Measurements from ENCODE around the gene CERS3. TPM values are rescaled to one million over a fixed set of nuclear protein-coding genes. Genes with fewer than 3 reads are reported as not detected.

Gene CERS3
- total RNA-seq, 1 experiment from 2014 or later = 0.11 TPM

- H4K20me1 ChIP-seq (ENCODE audit: low read length) = no peaks in the 10 kb centered on the region
- no peaks in the 10 kb centered on the region for H3K79me2 ChIP-seq (ENCODE audit: low read length)
- H3K27ac ChIP-seq (ENCODE audit: low read length) = no peak overlapping the region
- no peak overlapping the region for H2AFZ ChIP-seq (ENCODE audit: low read length)
- ATAC-seq (no peak), DNase-seq (no peak)
- H3K9me3 ChIP-seq (ENCODE audit: low read length) = no peaks in the 10 kb centered on the region
- no peaks in the 10 kb centered on the region for H3K36me3 ChIP-seq (ENCODE audit: low read depth, low read length)
- no peak overlapping the region for H3K4me2 ChIP-seq (ENCODE audit: low read length)
- no peak overlapping the region for H3K4me3 ChIP-seq (ENCODE audit: low read length)
- H3K4me1 ChIP-seq (ENCODE audit: insufficient read depth, low read length) = no peaks in the 10 kb centered on the region
- peaks cover 44% of the 10 kb centered on the region for H3K27me3 ChIP-seq (ENCODE audit: low read length)
- ChIA-PET POLR2A (ENCODE audit: unreplicated experiment) (no interaction called here), CTCF (no interaction called here)
- BruUV-seq (replicated peaks) = no TSS peak
- H3K9me2 ChIP-seq (replicated peaks; ENCODE audit: low read length) = no peaks in the 10 kb centered on the region
- TF ChIP-seq CTCF (conservative IDR thresholded peaks at IDR 0.05; ENCODE audit: low read depth, low read length) (no peak), EZH2 (IDR thresholded peaks at IDR 0.05; ENCODE audit: low read length, unreplicated experiment) (no peak), EZH2phosphoT487 (IDR thresholded peaks at IDR 0.05; ENCODE audit: borderline replicate concordance, low read length) (no peak)
- intact Hi-C loops (cut with micrococcal nuclease) = no loop called here
- no peaks in the 10 kb centered on the region for H3F3A ChIP-seq (ENCODE audit: low read length, unreplicated experiment)
- H3K9ac ChIP-seq (ENCODE audit: low read length) = no peak overlapping the region
Observed at GRCh38 chr15:100471933-100472332, 56.8 kb downstream of the CERS3 start.

- no peak for ATAC-seq
- no peak for DNase-seq
- H3K4me1 ChIP-seq (ENCODE audit: insufficient read depth, low read length) = no peaks in the 10 kb centered on the region
- H3K9ac ChIP-seq (ENCODE audit: low read length) = no peak overlapping the region
- H3K79me2 ChIP-seq (ENCODE audit: low read length) = no peaks in the 10 kb centered on the region
- no peak overlapping the region for H3K27ac ChIP-seq (ENCODE audit: low read length)
- CTCF ChIA-PET = no interaction called here
- H3K36me3 ChIP-seq (ENCODE audit: low read depth, low read length) = no peaks in the 10 kb centered on the region
- no peak overlapping the region for H2AFZ ChIP-seq (ENCODE audit: low read length)
- H3K27me3 ChIP-seq (ENCODE audit: low read length) = peaks cover 37% of the 10 kb centered on the region
- no peak for TF ChIP-seq EZH2phosphoT487 (IDR thresholded peaks at IDR 0.05; ENCODE audit: borderline replicate concordance, low read length)
- no peak for TF ChIP-seq CTCF (conservative IDR thresholded peaks at IDR 0.05; ENCODE audit: low read depth, low read length)
- TF ChIP-seq EZH2 (IDR thresholded peaks at IDR 0.05; ENCODE audit: low read length, unreplicated experiment) = no peak
- POLR2A ChIA-PET (ENCODE audit: unreplicated experiment) = no interaction called here
- intact Hi-C loops (cut with micrococcal nuclease) = no loop called here
- H3F3A ChIP-seq (ENCODE audit: low read length, unreplicated experiment) = no peaks in the 10 kb centered on the region
- H3K9me3 ChIP-seq (ENCODE audit: low read length) = no peaks in the 10 kb centered on the region
- H3K4me3 ChIP-seq (ENCODE audit: low read length) = no peak overlapping the region
- no peak overlapping the region for H3K4me2 ChIP-seq (ENCODE audit: low read length)
- H3K9me2 ChIP-seq (replicated peaks; ENCODE audit: low read length) = no peaks in the 10 kb centered on the region
- no TSS peak for BruUV-seq (replicated peaks)
- H4K20me1 ChIP-seq (ENCODE audit: low read length) = no peaks in the 10 kb centered on the region
Observed at GRCh38 chr15:100468285-100468684, 60.5 kb downstream of the CERS3 start.

GRCh38 chr15:100466073-100466472 is 62.7 kb downstream of the CERS3 start:
- no TSS peak for BruUV-seq (replicated peaks)
- intact Hi-C loops (cut with micrococcal nuclease) = no loop called here
- TF ChIP-seq EZH2phosphoT487 (IDR thresholded peaks at IDR 0.05; ENCODE audit: borderline replicate concordance, low read length) = no peak
- TF ChIP-seq EZH2 (IDR thresholded peaks at IDR 0.05; ENCODE audit: low read length, unreplicated experiment) = no peak
- no peak for TF ChIP-seq CTCF (conservative IDR thresholded peaks at IDR 0.05; ENCODE audit: low read depth, low read length)

More at GRCh38 chr15:100466073-100466472, 62.7 kb downstream of the CERS3 start:
- DNase-seq (no peak), ATAC-seq (no peak)
- Histone ChIP-seq H3K27ac (ENCODE audit: low read length) (no peak overlapping the region), H3F3A (ENCODE audit: low read length, unreplicated experiment) (no peaks in the 10 kb centered on the region), H3K27me3 (ENCODE audit: low read length) (peaks cover 15% of the 10 kb centered on the region), H3K4me2 (ENCODE audit: low read length) (no peak overlapping the region), H3K4me3 (ENCODE audit: low read length) (no peak overlapping the region), H3K4me1 (ENCODE audit: insufficient read depth, low read length) (no peaks in the 10 kb centered on the region), H3K9me2 (replicated peaks; ENCODE audit: low read length) (no peaks in the 10 kb centered on the region), H3K36me3 (ENCODE audit: low read depth, low read length) (no peaks in the 10 kb centered on the region), H2AFZ (ENCODE audit: low read length) (no peak overlapping the region), H4K20me1 (ENCODE audit: low read length) (no peaks in the 10 kb centered on the region), H3K79me2 (ENCODE audit: low read length) (no peaks in the 10 kb centered on the region), H3K9me3 (ENCODE audit: low read length) (no peaks in the 10 kb centered on the region), H3K9ac (ENCODE audit: low read length) (no peak overlapping the region)
- POLR2A ChIA-PET (ENCODE audit: unreplicated experiment) = no interaction called here
- CTCF ChIA-PET = no interaction called here

Measured in PC-3 (cell line).